ENCODE measurements around the gene ATAD1. TPM values are rescaled to one million over a fixed set of nuclear protein-coding genes. Genes with fewer than 3 reads are reported as not detected.

ATAD1 gene
- total RNA-seq, 1 donor from 2014 or later = 20.4 TPM

- H3K9me3 ChIP-seq (ENCODE audit: control insufficient read depth in 3 of 3, low read length in 3 of 3) = no peaks in the 10 kb centered on the region
Measured at GRCh38 chr10:87724789-87725188, 93.2 kb downstream of the ATAD1 start.

GRCh38 chr10:87723500-87723899, 94.5 kb downstream of the ATAD1 start:
- Histone ChIP-seq H3K9ac (ENCODE audit: low read depth in 1 of 3, low read length in 3 of 3) (no peak overlapping the region), H3K27me3 (ENCODE audit: control insufficient read depth in 3 of 3, insufficient read depth in 3 of 3, low read length in 3 of 3) (no peaks in the 10 kb centered on the region), H3K4me1 (ENCODE audit: control insufficient read depth in 3 of 3, insufficient read depth in 3 of 3, low read length in 3 of 3) (no peaks in the 10 kb centered on the region), H3K36me3 (ENCODE audit: control insufficient read depth in 3 of 3, insufficient read depth in 3 of 3, low read length in 3 of 3) (no peaks in the 10 kb centered on the region), H3K9me3 (ENCODE audit: control insufficient read depth in 3 of 3, low read length in 3 of 3) (no peaks in the 10 kb centered on the region), H3K27ac (ENCODE audit: low read depth, low read length) (no peak overlapping the region), H3K4me3 (ENCODE audit: low read length in 3 of 3) (no peak overlapping the region)

More at GRCh38 chr10:87724789-87725188, 93.2 kb downstream of the ATAD1 start:
- H3K4me1 ChIP-seq (ENCODE audit: control insufficient read depth in 3 of 3, insufficient read depth in 3 of 3, low read length in 3 of 3) = no peaks in the 10 kb centered on the region
- H3K4me3 ChIP-seq (ENCODE audit: low read length in 3 of 3) = no peak overlapping the region
- H3K9ac ChIP-seq (ENCODE audit: low read depth in 1 of 3, low read length in 3 of 3) = no peak overlapping the region
- H3K36me3 ChIP-seq (ENCODE audit: control insufficient read depth in 3 of 3, insufficient read depth in 3 of 3, low read length in 3 of 3) = no peaks in the 10 kb centered on the region
- no peak overlapping the region for H3K27ac ChIP-seq (ENCODE audit: low read depth, low read length)
- no peaks in the 10 kb centered on the region for H3K27me3 ChIP-seq (ENCODE audit: control insufficient read depth in 3 of 3, insufficient read depth in 3 of 3, low read length in 3 of 3)

GRCh38 chr10:87722716-87723115, 95.3 kb downstream of the ATAD1 start:
- Histone ChIP-seq H3K9me3 (ENCODE audit: control insufficient read depth in 3 of 3, low read length in 3 of 3) (no peaks in the 10 kb centered on the region), H3K36me3 (ENCODE audit: control insufficient read depth in 3 of 3, insufficient read depth in 3 of 3, low read length in 3 of 3) (no peaks in the 10 kb centered on the region)

GRCh38 chr10:87721781-87722180, 96.2 kb downstream of the ATAD1 start:
- no peak overlapping the region for H3K9ac ChIP-seq (ENCODE audit: low read depth in 1 of 3, low read length in 3 of 3)
- no peaks in the 10 kb centered on the region for H3K27me3 ChIP-seq (ENCODE audit: control insufficient read depth in 3 of 3, insufficient read depth in 3 of 3, low read length in 3 of 3)
- no peaks in the 10 kb centered on the region for H3K4me1 ChIP-seq (ENCODE audit: control insufficient read depth in 3 of 3, insufficient read depth in 3 of 3, low read length in 3 of 3)
- H3K36me3 ChIP-seq (ENCODE audit: control insufficient read depth in 3 of 3, insufficient read depth in 3 of 3, low read length in 3 of 3) = no peaks in the 10 kb centered on the region
- no peak overlapping the region for H3K4me3 ChIP-seq (ENCODE audit: low read length in 3 of 3)
- no peak overlapping the region for H3K27ac ChIP-seq (ENCODE audit: low read depth, low read length)
- no peaks in the 10 kb centered on the region for H3K9me3 ChIP-seq (ENCODE audit: control insufficient read depth in 3 of 3, low read length in 3 of 3)

More at GRCh38 chr10:87722716-87723115, 95.3 kb downstream of the ATAD1 start:
- no peak overlapping the region for H3K27ac ChIP-seq (ENCODE audit: low read depth, low read length)
- H3K27me3 ChIP-seq (ENCODE audit: control insufficient read depth in 3 of 3, insufficient read depth in 3 of 3, low read length in 3 of 3) = no peaks in the 10 kb centered on the region
- H3K4me3 ChIP-seq (ENCODE audit: low read length in 3 of 3) = no peak overlapping the region
- H3K4me1 ChIP-seq (ENCODE audit: control insufficient read depth in 3 of 3, insufficient read depth in 3 of 3, low read length in 3 of 3) = no peaks in the 10 kb centered on the region
- H3K9ac ChIP-seq (ENCODE audit: low read depth in 1 of 3, low read length in 3 of 3) = no peak overlapping the region

- Histone ChIP-seq H3K27ac (ENCODE audit: low read depth, low read length) (no peak overlapping the region), H3K9ac (ENCODE audit: low read depth in 1 of 3, low read length in 3 of 3) (no peak overlapping the region), H3K9me3 (ENCODE audit: control insufficient read depth in 3 of 3, low read length in 3 of 3) (no peaks in the 10 kb centered on the region), H3K36me3 (ENCODE audit: control insufficient read depth in 3 of 3, insufficient read depth in 3 of 3, low read length in 3 of 3) (peaks cover 0 to 2% (median 0%) of the 10 kb centered on the region in 3 donors), H3K4me1 (ENCODE audit: control insufficient read depth in 3 of 3, insufficient read depth in 3 of 3, low read length in 3 of 3) (peaks cover 0 to 3% (median 0%) of the 10 kb centered on the region in 3 donors), H3K27me3 (ENCODE audit: control insufficient read depth in 3 of 3, insufficient read depth in 3 of 3, low read length in 3 of 3) (no peaks in the 10 kb centered on the region), H3K4me3 (ENCODE audit: low read length in 3 of 3) (no peak overlapping the region)
Measured at GRCh38 chr10:87720665-87721064, 97.4 kb downstream of the ATAD1 start.

- H3K9me3 ChIP-seq (ENCODE audit: control insufficient read depth in 3 of 3, low read length in 3 of 3) = no peaks in the 10 kb centered on the region
- H3K4me1 ChIP-seq (ENCODE audit: control insufficient read depth in 3 of 3, insufficient read depth in 3 of 3, low read length in 3 of 3) = peaks cover 0 to 3% (median 3%) of the 10 kb centered on the region in 3 donors
- no peak overlapping the region for H3K4me3 ChIP-seq (ENCODE audit: low read length in 3 of 3)
- peak overlapping the region; percentile 36 for H3K27ac ChIP-seq (ENCODE audit: low read depth, low read length)
- no peak overlapping the region for H3K9ac ChIP-seq (ENCODE audit: low read depth in 1 of 3, low read length in 3 of 3)
- H3K36me3 ChIP-seq (ENCODE audit: control insufficient read depth in 3 of 3, insufficient read depth in 3 of 3, low read length in 3 of 3) = peaks cover 0 to 2% (median 0%) of the 10 kb centered on the region in 3 donors
- H3K27me3 ChIP-seq (ENCODE audit: control insufficient read depth in 3 of 3, insufficient read depth in 3 of 3, low read length in 3 of 3) = no peaks in the 10 kb centered on the region
Measured at GRCh38 chr10:87716348-87716670, 101.7 kb downstream of the ATAD1 start.

- H3K4me3 ChIP-seq (ENCODE audit: low read length in 3 of 3) = no peak overlapping the region
- no peak overlapping the region for H3K9ac ChIP-seq (ENCODE audit: low read depth in 1 of 3, low read length in 3 of 3)
- H3K27me3 ChIP-seq (ENCODE audit: control insufficient read depth in 3 of 3, insufficient read depth in 3 of 3, low read length in 3 of 3) = no peaks in the 10 kb centered on the region
- H3K4me1 ChIP-seq (ENCODE audit: control insufficient read depth in 3 of 3, insufficient read depth in 3 of 3, low read length in 3 of 3) = peaks cover 0 to 3% (median 3%) of the 10 kb centered on the region in 3 donors
- H3K9me3 ChIP-seq (ENCODE audit: control insufficient read depth in 3 of 3, low read length in 3 of 3) = no peaks in the 10 kb centered on the region
- H3K27ac ChIP-seq (ENCODE audit: low read depth, low read length) = peak overlapping the region; percentile 25
- peaks cover 0 to 2% (median 0%) of the 10 kb centered on the region in 3 donors for H3K36me3 ChIP-seq (ENCODE audit: control insufficient read depth in 3 of 3, insufficient read depth in 3 of 3, low read length in 3 of 3)
Measured at GRCh38 chr10:87715552-87716347, 102.3 kb downstream of the ATAD1 start.

GRCh38 chr10:87713707-87714106, 104.3 kb downstream of the ATAD1 start:
- H3K9ac ChIP-seq (ENCODE audit: low read depth in 1 of 3, low read length in 3 of 3) = no peak overlapping the region
- H3K4me1 ChIP-seq (ENCODE audit: control insufficient read depth in 3 of 3, insufficient read depth in 3 of 3, low read length in 3 of 3) = peaks cover 0 to 3% (median 3%) of the 10 kb centered on the region in 3 donors
- H3K27ac ChIP-seq (ENCODE audit: low read depth, low read length) = no peak overlapping the region
- no peaks in the 10 kb centered on the region for H3K27me3 ChIP-seq (ENCODE audit: control insufficient read depth in 3 of 3, insufficient read depth in 3 of 3, low read length in 3 of 3)
- H3K4me3 ChIP-seq (ENCODE audit: low read length in 3 of 3) = no peak overlapping the region
- peaks cover 0 to 2% (median 0%) of the 10 kb centered on the region in 3 donors for H3K36me3 ChIP-seq (ENCODE audit: control insufficient read depth in 3 of 3, insufficient read depth in 3 of 3, low read length in 3 of 3)
- H3K9me3 ChIP-seq (ENCODE audit: control insufficient read depth in 3 of 3, low read length in 3 of 3) = no peaks in the 10 kb centered on the region

GRCh38 chr10:87712913-87713616, 105.0 kb downstream of the ATAD1 start:
- peaks cover 0 to 3% (median 3%) of the 10 kb centered on the region in 3 donors for H3K4me1 ChIP-seq (ENCODE audit: control insufficient read depth in 3 of 3, insufficient read depth in 3 of 3, low read length in 3 of 3)
- peaks cover 0 to 2% (median 0%) of the 10 kb centered on the region in 3 donors for H3K36me3 ChIP-seq (ENCODE audit: control insufficient read depth in 3 of 3, insufficient read depth in 3 of 3, low read length in 3 of 3)
- no peak overlapping the region for H3K27ac ChIP-seq (ENCODE audit: low read depth, low read length)
- no peaks in the 10 kb centered on the region for H3K9me3 ChIP-seq (ENCODE audit: control insufficient read depth in 3 of 3, low read length in 3 of 3)
- H3K27me3 ChIP-seq (ENCODE audit: control insufficient read depth in 3 of 3, insufficient read depth in 3 of 3, low read length in 3 of 3) = no peaks in the 10 kb centered on the region
- no peak overlapping the region for H3K4me3 ChIP-seq (ENCODE audit: low read length in 3 of 3)
- no peak overlapping the region for H3K9ac ChIP-seq (ENCODE audit: low read depth in 1 of 3, low read length in 3 of 3)

GRCh38 chr10:87707254-87707653, 110.8 kb downstream of the ATAD1 start:
- H3K4me3 ChIP-seq (ENCODE audit: low read length in 3 of 3) = no peak overlapping the region
- H3K27me3 ChIP-seq (ENCODE audit: control insufficient read depth in 3 of 3, insufficient read depth in 3 of 3, low read length in 3 of 3) = no peaks in the 10 kb centered on the region
- H3K27ac ChIP-seq (ENCODE audit: low read depth, low read length) = no peak overlapping the region
- no peak overlapping the region for H3K9ac ChIP-seq (ENCODE audit: low read depth in 1 of 3, low read length in 3 of 3)
- no peaks in the 10 kb centered on the region for H3K36me3 ChIP-seq (ENCODE audit: control insufficient read depth in 3 of 3, insufficient read depth in 3 of 3, low read length in 3 of 3)
- H3K4me1 ChIP-seq (ENCODE audit: control insufficient read depth in 3 of 3, insufficient read depth in 3 of 3, low read length in 3 of 3) = no peaks in the 10 kb centered on the region
- H3K9me3 ChIP-seq (ENCODE audit: control insufficient read depth in 3 of 3, low read length in 3 of 3) = no peaks in the 10 kb centered on the region

All from skeletal muscle tissue (tissue), 4 donors.